ENCODE data around the gene LAMB1.

- TF ChIP-seq, protein P1, sequence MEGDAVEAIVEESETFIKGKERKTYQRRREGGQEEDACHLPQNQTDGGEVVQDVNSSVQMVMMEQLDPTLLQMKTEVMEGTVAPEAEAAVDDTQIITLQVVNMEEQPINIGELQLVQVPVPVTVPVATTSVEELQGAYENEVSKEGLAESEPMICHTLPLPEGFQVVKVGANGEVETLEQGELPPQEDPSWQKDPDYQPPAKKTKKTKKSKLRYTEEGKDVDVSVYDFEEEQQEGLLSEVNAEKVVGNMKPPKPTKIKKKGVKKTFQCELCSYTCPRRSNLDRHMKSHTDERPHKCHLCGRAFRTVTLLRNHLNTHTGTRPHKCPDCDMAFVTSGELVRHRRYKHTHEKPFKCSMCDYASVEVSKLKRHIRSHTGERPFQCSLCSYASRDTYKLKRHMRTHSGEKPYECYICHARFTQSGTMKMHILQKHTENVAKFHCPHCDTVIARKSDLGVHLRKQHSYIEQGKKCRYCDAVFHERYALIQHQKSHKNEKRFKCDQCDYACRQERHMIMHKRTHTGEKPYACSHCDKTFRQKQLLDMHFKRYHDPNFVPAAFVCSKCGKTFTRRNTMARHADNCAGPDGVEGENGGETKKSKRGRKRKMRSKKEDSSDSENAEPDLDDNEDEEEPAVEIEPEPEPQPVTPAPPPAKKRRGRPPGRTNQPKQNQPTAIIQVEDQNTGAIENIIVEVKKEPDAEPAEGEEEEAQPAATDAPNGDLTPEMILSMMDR (IDR thresholded peaks at IDR 0.05; ENCODE audit: insufficient read depth, low read length), result no peak
- TF ChIP-seq POLR2AphosphoS5 (IDR thresholded peaks at IDR 0.05; ENCODE audit: low read depth), result no peak
Measured at GRCh38 chr7:107913851-107914250, 89.1 kb downstream of the LAMB1 start.

Measured in HL-60 (cell line).